Measurements from ENCODE around the gene FAM89A. TPM values are rescaled to one million over a fixed set of nuclear protein-coding genes. Genes with fewer than 3 reads are reported as not detected.
A peak's percentile ranks its signal among the peaks of the same experiment; 100 is the strongest.
"Not testable (repeated sequence)": the region's sequence is repeated elsewhere in the genome, so short reads cannot be mapped to it uniquely, and the experiment has no call there.

FAM89A gene
- polyA plus RNA-seq, 3 donors from 2014 or later, result 4.7 to 9.5 (median 8.8) TPM

DNA sequence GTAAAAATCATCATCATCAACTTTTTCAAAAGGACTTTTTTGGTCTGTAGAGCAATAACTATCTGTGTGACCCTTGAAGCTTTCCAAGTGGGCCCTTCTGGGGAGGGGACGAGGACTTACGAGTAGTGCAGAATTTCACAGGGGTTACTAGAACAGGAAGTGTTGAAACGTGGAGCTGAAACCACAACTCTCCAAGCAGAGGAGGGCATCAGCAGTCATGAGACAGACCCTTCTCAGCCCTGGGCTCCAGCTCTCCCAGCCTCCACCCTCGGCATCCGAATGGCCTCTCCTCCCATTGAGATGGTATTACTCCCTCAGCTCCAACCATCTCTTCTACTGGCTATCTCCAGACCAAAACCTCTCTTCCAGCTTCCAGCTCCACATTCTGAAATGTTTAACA lies 3.6 kb downstream of the FAM89A start:
- Mint-ChIP-seq H3K36me3 (no peaks in the 10 kb centered on the region), H3K27ac (peak overlapping the region in 2 of 6 donors; percentile 56 to 68), H3K9me3 (no peaks in the 10 kb centered on the region), H3K4me3 (peak overlapping the region in 3 of 5 donors; percentile 0 to 23 (median 1)), H3K27me3 (ENCODE audit: low read depth in 3 of 3) (peaks cover 0 to 14% (median 7%) of the 10 kb centered on the region in 3 donors), H3K4me1 (peaks cover 23 to 34% of the 10 kb centered on the region in 2 donors)
- DNase-seq, result no peak

DNA sequence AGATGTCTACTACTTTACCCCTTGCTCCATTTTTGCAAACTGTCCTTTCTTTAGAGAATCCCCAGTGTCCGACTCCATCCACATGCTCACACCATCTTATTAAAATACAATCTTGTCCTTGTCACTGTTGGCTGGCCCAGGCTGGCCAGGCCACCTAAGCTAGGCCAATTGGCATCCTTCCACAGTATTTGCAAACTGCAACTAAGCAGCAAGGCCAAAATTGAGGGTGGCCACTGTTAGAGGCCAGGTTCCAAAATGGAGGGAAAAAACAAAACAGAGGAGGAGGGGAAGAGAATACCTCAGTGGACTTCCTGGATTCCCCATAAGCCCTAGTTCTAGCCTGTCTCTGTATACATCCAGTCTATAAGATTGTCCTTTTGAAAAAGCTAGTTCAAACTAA lies 4.3 kb downstream of the FAM89A start:
- DNase-seq, result no peak
- H3K4me1 Mint-ChIP-seq, result peaks cover 20 to 30% of the 10 kb centered on the region in 2 donors
- H3K27me3 Mint-ChIP-seq (ENCODE audit: low read depth in 3 of 3), result peaks cover 0 to 13% (median 3%) of the 10 kb centered on the region in 3 donors
- H3K27ac Mint-ChIP-seq, result peak overlapping the region in 1 of 6 donors; percentile 14
- no peak overlapping the region for H3K4me3 Mint-ChIP-seq
- no peaks in the 10 kb centered on the region for H3K36me3 Mint-ChIP-seq
- no peaks in the 10 kb centered on the region for H3K9me3 Mint-ChIP-seq

DNA sequence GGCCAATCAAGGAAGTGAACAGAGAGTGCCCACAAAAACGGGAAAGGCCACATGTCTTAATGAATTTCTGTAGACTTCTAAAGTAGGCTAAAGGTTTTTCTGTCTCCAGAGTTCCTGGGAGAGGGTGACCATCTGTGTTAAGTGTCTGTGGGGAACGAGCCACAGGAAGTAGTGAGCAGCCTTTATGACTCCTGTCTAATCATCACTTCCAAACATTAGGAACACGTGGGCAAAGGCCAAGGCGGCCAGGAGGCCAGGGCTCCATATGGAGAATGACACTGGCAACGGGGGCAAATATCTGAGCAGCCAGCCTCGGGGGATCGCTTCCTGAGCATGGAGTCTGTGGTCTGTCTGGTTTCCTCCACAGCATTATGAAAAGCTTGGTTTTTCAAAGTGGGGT lies 7.1 kb downstream of the FAM89A start:
- H3K36me3 Mint-ChIP-seq, result no peaks in the 10 kb centered on the region
- peaks cover 0 to 6% (median 0%) of the 10 kb centered on the region in 3 donors for H3K27me3 Mint-ChIP-seq (ENCODE audit: low read depth in 3 of 3)
- no peak overlapping the region for H3K4me3 Mint-ChIP-seq
- peaks cover 19 to 25% of the 10 kb centered on the region in 2 donors for H3K4me1 Mint-ChIP-seq
- H3K9me3 Mint-ChIP-seq, result no peaks in the 10 kb centered on the region
- H3K27ac Mint-ChIP-seq, result no peak overlapping the region
- no peak for DNase-seq

DNA sequence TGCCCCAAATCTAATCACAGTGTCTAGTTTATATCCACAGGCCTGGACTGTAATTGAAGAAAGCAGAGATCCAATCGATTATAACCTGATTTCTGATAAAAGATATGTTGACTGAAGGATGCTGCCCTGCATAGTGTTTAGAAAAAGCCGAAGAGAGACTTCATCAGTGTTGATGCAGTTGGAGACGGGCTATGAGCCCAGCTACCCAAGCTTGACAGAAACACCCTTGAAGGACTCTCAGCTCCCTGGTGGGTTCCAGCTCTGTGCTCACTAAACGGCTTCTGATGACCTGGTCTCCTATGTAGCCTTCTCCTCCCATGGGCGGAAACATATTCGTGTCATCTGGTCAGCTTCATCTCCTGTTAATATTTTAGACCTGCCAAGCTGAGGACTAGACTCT lies 10.2 kb downstream of the FAM89A start:
- Mint-ChIP-seq H3K36me3 (no peaks in the 10 kb centered on the region), H3K4me3 (no peak overlapping the region), H3K9me3 (no peaks in the 10 kb centered on the region), H3K27ac (no peak overlapping the region), H3K27me3 (ENCODE audit: low read depth in 3 of 3) (peaks cover 0 to 2% (median 1%) of the 10 kb centered on the region in 3 donors), H3K4me1 (peaks cover 4 to 6% of the 10 kb centered on the region in 2 donors)
- no peak for DNase-seq

DNA sequence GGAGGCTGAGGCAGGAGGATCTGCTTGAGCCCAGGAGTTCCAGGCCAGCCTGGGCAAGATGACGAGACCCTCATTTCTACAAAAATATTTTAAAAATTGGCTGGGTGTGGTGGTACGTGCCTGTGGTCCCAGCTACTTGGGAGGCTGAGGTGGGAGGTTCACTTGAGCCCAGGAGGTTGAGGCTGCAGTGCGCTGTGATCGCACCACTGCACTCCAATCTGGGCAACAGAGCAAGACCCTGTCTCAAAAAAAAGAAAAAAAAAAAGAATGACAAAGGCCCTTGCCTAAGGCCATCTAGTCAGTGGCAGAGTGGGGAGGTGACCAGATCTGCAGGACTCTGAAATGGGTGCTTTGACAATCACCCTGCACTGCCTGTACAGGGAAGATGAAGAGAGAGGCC lies 10.8 kb downstream of the FAM89A start:
- H3K27ac Mint-ChIP-seq; H3K4me3 Mint-ChIP-seq; H3K9me3 Mint-ChIP-seq; H3K4me1 Mint-ChIP-seq; H3K27me3 Mint-ChIP-seq (ENCODE audit: low read depth in 3 of 3); H3K36me3 Mint-ChIP-seq; DNase-seq: not testable (repeated sequence)

DNA sequence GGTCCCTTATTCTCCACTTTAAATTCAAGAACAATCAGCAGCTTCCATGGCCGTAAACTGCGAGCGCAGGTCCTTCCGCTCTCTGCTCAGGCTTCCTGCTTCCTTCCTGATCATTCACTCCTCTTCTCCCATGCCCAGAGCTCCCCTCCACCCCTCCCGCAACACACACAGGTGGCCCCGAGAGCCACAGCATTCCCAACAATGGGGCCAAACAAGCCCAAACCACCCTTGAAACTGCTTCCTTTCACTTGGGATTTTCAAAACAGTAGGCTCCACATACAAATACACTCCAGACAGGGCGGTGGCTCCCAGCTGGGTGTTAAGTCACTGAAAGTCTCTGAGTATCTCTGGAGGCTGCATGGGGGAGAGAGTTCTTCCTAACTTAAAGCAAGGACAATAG lies 11.4 kb downstream of the FAM89A start:
- Mint-ChIP-seq H3K4me3 (peak overlapping the region in 4 of 5 donors; percentile 30 to 72 (median 48)), H3K27me3 (ENCODE audit: low read depth in 3 of 3) (peaks cover 0 to 3% (median 2%) of the 10 kb centered on the region in 3 donors), H3K27ac (peak overlapping the region in 2 of 6 donors; percentile 13 to 50), H3K4me1 (peaks cover 4 to 6% of the 10 kb centered on the region in 2 donors), H3K36me3 (no peaks in the 10 kb centered on the region), H3K9me3 (no peaks in the 10 kb centered on the region)
- DNase-seq, result no peak

DNA sequence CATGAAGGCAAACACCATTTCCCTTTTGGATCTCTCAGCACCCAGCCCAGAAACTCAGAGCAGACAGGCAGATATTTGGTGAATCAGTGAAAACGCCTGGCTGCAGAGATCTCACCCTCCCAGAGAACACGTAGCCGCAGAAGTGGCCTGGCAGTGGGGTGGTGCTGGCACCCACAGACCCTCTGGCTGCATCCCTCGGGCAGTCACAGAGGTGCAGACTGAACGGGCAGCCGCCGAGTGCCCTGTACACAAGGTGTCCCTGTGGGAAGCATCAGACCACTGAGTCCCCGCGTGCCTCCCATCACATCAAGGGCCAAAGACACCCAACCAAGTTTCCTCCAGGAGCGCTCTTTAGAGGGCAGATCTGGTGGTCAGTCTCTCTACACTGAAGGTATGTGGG lies 12.1 kb downstream of the FAM89A start:
- Mint-ChIP-seq H3K4me1 (peaks cover 4 to 6% of the 10 kb centered on the region in 2 donors), H3K9me3 (no peaks in the 10 kb centered on the region), H3K27me3 (ENCODE audit: low read depth in 3 of 3) (peaks cover 0 to 3% (median 2%) of the 10 kb centered on the region in 3 donors), H3K27ac (no peak overlapping the region), H3K4me3 (peak overlapping the region in 1 of 5 donors; percentile 72), H3K36me3 (no peaks in the 10 kb centered on the region)
- no peak for DNase-seq

DNA sequence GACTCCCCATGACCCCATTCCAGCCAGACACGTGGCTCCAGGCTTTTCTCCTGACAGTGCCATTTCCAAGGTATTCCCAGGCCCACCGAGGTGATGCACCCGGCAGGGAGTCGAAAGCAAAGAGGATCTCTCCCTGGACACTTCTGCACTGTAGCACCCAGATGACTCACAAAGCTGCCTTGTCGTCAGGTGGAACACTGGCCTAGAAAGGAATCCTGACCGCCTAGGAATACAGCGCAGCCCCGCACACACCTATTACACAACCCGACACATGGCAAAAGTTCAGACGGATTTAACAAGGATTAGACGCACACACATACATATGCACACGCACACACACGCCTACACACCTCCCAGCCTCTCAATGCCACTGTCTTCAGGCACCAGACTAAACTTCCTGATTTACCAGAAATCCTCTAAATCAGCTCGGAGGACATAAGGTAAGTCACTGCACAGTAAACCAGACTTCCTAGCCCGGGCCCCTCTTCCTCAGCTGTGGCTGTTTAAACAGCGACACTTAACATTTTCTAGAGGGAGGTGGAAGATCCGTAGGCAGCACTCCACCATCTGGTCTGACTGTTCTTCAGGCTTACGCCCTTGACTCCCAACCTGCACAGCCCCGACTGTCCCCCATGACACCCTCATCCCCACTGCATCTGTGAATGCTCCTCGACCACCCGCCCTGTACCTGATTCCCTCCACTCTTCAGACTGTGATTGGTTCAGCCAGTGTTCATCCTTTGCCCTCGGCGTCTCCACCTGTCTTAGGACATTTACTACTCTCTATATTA lies 12.7 kb downstream of the FAM89A start:
- Mint-ChIP-seq H3K9me3 (no peaks in the 10 kb centered on the region), H3K36me3 (no peaks in the 10 kb centered on the region), H3K27ac (no peak overlapping the region), H3K27me3 (ENCODE audit: low read depth in 3 of 3) (peaks cover 0 to 3% (median 2%) of the 10 kb centered on the region in 3 donors), H3K4me3 (no peak overlapping the region), H3K4me1 (peaks cover 4 to 6% of the 10 kb centered on the region in 2 donors)
- DNase-seq, result no peak

DNA sequence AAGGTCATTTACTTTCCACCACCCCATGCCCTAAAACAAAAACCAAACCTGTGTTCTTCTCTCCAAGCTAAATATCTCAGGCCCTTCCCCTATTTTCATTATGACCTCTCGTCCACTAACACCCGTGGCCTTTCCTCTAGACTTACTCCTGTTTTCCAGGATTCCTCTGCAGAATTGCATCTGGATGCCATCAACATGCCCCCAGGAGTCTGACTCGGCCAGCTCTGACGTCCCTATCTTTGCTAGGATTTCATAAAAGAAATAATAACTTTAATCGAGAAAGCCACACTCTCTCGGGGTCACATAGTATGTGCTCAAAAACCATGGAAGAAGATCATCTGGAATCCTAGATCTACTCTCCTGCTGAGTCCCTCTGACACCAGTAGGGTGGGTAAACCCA lies 13.5 kb downstream of the FAM89A start:
- H3K4me1 Mint-ChIP-seq, result peaks cover 4 to 6% of the 10 kb centered on the region in 2 donors
- H3K36me3 Mint-ChIP-seq, result no peaks in the 10 kb centered on the region
- no peak for DNase-seq
- peaks cover 0 to 3% (median 2%) of the 10 kb centered on the region in 3 donors for H3K27me3 Mint-ChIP-seq (ENCODE audit: low read depth in 3 of 3)
- no peak overlapping the region for H3K4me3 Mint-ChIP-seq
- H3K27ac Mint-ChIP-seq, result no peak overlapping the region
- H3K9me3 Mint-ChIP-seq, result no peaks in the 10 kb centered on the region

DNA sequence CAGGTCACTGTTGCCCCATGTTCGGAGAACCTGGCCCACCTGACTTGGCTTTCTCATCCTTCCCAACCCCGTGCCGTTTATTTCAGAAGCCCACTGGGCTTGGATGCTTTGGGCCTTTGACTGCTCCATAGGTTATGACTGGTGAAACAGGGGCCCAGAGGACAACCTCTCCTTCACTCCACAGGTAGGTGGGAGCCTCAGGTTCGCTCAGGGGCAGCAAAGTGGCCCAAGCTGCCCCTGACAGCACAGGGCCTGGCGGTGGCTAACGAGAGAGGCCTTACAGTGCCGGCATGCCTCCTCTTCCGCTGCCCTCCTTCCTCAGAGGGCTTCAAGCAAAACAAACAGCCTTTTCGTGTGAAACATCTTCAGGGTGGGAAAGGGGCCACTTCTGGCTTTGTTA lies 16.9 kb downstream of the FAM89A start:
- H3K27me3 Mint-ChIP-seq (ENCODE audit: low read depth in 3 of 3), result peaks cover 0 to 3% (median 2%) of the 10 kb centered on the region in 3 donors
- no peak overlapping the region for H3K4me3 Mint-ChIP-seq
- H3K4me1 Mint-ChIP-seq, result peaks cover 2 to 10% of the 10 kb centered on the region in 2 donors
- DNase-seq, result no peak
- H3K9me3 Mint-ChIP-seq, result no peaks in the 10 kb centered on the region
- peaks cover 0 to 2% (median 0%) of the 10 kb centered on the region in 3 donors for H3K36me3 Mint-ChIP-seq
- no peak overlapping the region for H3K27ac Mint-ChIP-seq

DNA sequence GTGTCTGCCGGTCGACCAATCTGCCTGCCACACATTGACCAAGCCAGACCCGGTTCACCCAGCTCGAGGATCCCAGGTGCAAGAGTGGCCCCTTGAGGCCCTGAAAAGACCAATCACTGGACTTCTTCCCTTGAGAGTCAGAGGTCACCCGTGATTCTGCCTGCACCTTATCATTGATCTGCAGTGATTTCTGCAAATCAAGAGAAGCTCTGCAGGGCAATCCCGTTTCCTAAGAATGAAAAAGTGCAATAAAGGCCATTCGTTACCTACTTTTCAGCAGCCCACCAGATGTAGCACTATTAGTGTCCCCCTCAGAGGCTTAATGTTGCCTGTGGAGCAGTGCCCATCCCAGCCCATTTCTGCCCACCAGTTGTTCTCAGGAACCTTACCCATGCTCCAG lies 17.5 kb downstream of the FAM89A start:
- H3K4me3 Mint-ChIP-seq; H3K4me1 Mint-ChIP-seq; H3K36me3 Mint-ChIP-seq; H3K27ac Mint-ChIP-seq; H3K27me3 Mint-ChIP-seq (ENCODE audit: low read depth in 3 of 3); DNase-seq; H3K9me3 Mint-ChIP-seq: not testable (repeated sequence)

DNA sequence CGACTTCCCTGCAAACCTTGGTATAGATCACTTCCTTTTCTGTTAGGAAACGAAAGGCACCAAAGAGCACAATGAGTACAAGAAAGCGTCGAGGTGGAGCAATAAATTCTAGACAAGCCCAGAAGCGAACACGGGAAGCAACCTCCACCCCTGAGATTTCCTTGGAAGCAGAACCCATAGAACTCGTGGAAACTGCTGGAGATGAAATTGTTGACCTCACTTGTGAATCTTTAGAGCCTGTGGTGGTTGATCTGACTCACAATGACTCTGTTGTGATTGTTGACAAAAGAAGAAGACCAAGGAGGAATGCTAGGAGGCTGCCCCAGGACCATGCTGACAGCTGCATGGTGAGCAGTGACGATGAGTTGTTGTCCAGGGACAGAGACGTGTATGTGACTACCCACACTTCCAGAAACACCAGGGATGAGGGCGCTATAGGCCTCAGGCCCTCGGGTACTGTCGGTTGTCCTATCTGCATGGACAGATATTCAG lies 18.5 kb downstream of the FAM89A start:
- Mint-ChIP-seq H3K27ac (no peak overlapping the region), H3K36me3 (peaks cover 0 to 3% (median 0%) of the 10 kb centered on the region in 3 donors), H3K27me3 (ENCODE audit: low read depth in 3 of 3) (peaks cover 0 to 3% (median 0%) of the 10 kb centered on the region in 3 donors), H3K9me3 (no peaks in the 10 kb centered on the region), H3K4me1 (peaks cover 2 to 10% of the 10 kb centered on the region in 2 donors), H3K4me3 (no peak overlapping the region)
- DNase-seq, result no peak

DNA sequence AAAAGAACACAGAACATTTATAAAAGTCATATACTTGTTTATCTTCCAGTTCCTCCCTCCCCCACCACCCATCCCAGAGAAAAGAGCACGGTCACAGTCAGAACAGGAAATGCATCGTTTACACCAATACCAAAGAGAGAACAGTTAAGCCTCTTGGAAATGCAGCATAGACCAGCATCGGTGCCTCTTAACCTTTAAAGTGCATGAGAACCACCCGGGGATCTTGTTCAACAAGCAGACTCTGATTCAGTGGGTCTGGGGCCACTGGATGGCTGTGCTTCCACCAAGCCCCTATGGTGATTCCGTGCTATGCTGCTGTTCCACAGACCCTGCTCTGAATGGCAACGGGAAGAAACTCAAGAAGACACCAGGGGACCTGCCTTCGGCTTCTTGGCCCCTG lies 19.2 kb downstream of the FAM89A start:
- DNase-seq, result no peak
- Mint-ChIP-seq H3K9me3 (no peaks in the 10 kb centered on the region), H3K4me1 (peaks cover 2 to 10% of the 10 kb centered on the region in 2 donors), H3K27me3 (ENCODE audit: low read depth in 3 of 3) (peaks cover 0 to 2% (median 0%) of the 10 kb centered on the region in 3 donors), H3K36me3 (peaks cover 0 to 3% (median 0%) of the 10 kb centered on the region in 3 donors), H3K4me3 (peak overlapping the region in 1 of 5 donors; percentile 0), H3K27ac (no peak overlapping the region)

DNA sequence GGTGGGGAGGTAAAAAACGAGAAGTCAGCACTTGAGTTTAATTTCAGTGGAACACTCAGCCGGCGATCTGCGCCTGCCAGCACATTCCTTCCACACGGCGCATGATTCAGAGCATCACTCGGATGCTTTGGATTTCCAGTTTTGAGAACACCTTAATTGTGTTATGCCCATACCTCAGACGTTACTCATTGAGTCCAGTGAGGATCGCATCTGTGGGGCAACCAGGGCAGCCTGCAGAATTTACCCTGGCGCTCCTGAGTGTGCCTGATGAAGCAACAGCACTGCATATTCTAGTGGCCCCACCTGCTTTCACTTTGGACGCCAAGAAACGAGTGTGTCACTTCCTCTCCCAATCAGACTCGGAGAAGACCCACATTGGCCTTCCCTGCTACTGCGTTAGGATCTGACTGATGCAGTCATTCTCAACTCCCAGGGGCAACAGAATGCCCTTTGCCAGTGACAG lies 19.9 kb downstream of the FAM89A start:
- DNase-seq, result no peak
- H3K27me3 Mint-ChIP-seq (ENCODE audit: low read depth in 3 of 3), result peaks cover 0 to 2% (median 0%) of the 10 kb centered on the region in 3 donors
- peaks cover 2 to 10% of the 10 kb centered on the region in 2 donors for H3K4me1 Mint-ChIP-seq
- peaks cover 0 to 3% (median 0%) of the 10 kb centered on the region in 3 donors for H3K36me3 Mint-ChIP-seq
- no peak overlapping the region for H3K27ac Mint-ChIP-seq
- no peaks in the 10 kb centered on the region for H3K9me3 Mint-ChIP-seq
- peak overlapping the region in 4 of 5 donors; percentile 21 to 81 (median 70) for H3K4me3 Mint-ChIP-seq
